CD4-positive, CD25-positive, alpha-beta regulatory T cell (primary cell): ENCODE data around the gene ROBO1. TPM values are rescaled to one million over a fixed set of nuclear protein-coding genes. Genes with fewer than 3 reads are reported as not detected.

ENCODE experiments used
- ATAC-seq, 2 donors: fragments of 150-1000 bp; cut with Tn5 transposase; one replicate each; pipeline ENCODE4 v1.10.0; 2021; ENCODE audit warnings: low read depth in 2 of 2, moderate number of reproducible peaks in 2 of 2, moderate library complexity in 1 of 2
- DNase-seq, 3 donors: peaks; one replicate each; pipeline versions ENCODE4 v3.0.0 to v3.0.0-alpha.2; 2012 to 2022; ENCODE audit warnings: mixed read lengths in 1 of 3
- H3K27ac ChIP-seq: one replicate; pipeline ENCODE4 v1.7.0; 2013; ENCODE audit warnings: mild to moderate bottlenecking, low read length; ENCODE audit not compliant: insufficient read depth, poor library complexity, severe bottlenecking
- H3K27me3 ChIP-seq: one replicate; pipeline ENCODE4 v1.7.0; 2013; ENCODE audit warnings: low read length; ENCODE audit not compliant: control insufficient read depth, insufficient read depth
- H3K36me3 ChIP-seq: one replicate; pipeline ENCODE4 v1.7.0; 2013; ENCODE audit warnings: mild to moderate bottlenecking, low read length, moderate library complexity; ENCODE audit not compliant: control insufficient read depth, insufficient read depth
- H3K4me1 ChIP-seq: 2 replicates; pipeline ENCODE4 v1.7.0; 2013; ENCODE audit warnings: mild to moderate bottlenecking, low read length; ENCODE audit not compliant: insufficient read depth, control insufficient read depth, poor library complexity, severe bottlenecking
- H3K4me3 ChIP-seq: one replicate; pipeline ENCODE4 v1.7.0; 2013; ENCODE audit warnings: low read depth, mild to moderate bottlenecking, low read length, moderate library complexity
- H3K9me3 ChIP-seq, 2 experiments: 1 replicate in 1 of 2; 2 replicates in 1 of 2; pipeline ENCODE4 v1.7.0; 2013; ENCODE audit warnings: low read length in 2 of 2, mild to moderate bottlenecking in 1 of 2, moderate library complexity in 1 of 2; ENCODE audit not compliant: control insufficient read depth in 2 of 2
- H3K27ac Mint-ChIP-seq, 3 donors: one replicate each; pipeline ENCODE4 v1.8.0; 2020 to 2022; ENCODE audit warnings: mild to moderate bottlenecking in 3 of 3, mixed read lengths in 3 of 3, moderate library complexity in 2 of 3
- H3K27me3 Mint-ChIP-seq: one replicate; pipeline ENCODE4 v1.8.0; 2022; ENCODE audit warnings: mild to moderate bottlenecking, mixed read lengths
- H3K36me3 Mint-ChIP-seq: one replicate; pipeline ENCODE4 v1.8.0; 2020; ENCODE audit warnings: mixed read lengths
- H3K4me1 Mint-ChIP-seq, 4 donors: one replicate each; pipeline ENCODE4 v1.8.0; 2020 to 2022; ENCODE audit warnings: mixed read lengths in 4 of 4, mild to moderate bottlenecking in 1 of 4
- H3K4me3 Mint-ChIP-seq, 4 donors: one replicate each; pipeline ENCODE4 v1.8.0; 2020 to 2022; ENCODE audit warnings: mild to moderate bottlenecking in 4 of 4, mixed read lengths in 4 of 4, moderate library complexity in 3 of 4
- H3K9me3 Mint-ChIP-seq, 7 donors: one replicate each; pipeline ENCODE4 v1.8.0; 2020 to 2022; ENCODE audit warnings: mixed read lengths in 7 of 7, mild to moderate bottlenecking in 3 of 7, moderate library complexity in 2 of 7
- polyA plus RNA-seq, 4 donors: library from polyadenylated mRNA; unstranded; fragments of 300-500 nt; fragmentation: Illumina TruSeq; gene quantifications; one replicate each; pipeline ENCODE4 v1.2.3, GENCODE V29; 2021
- total RNA-seq: library from RNA; stranded (reverse); gene quantifications from one replicate; pipeline ENCODE4 v1.2.3, GENCODE V29; 2022

Gene ROBO1
- total and polyA plus RNA-seq, 5 donors from 2014 or later = not detected

GRCh38 chr3:79369306-79369705 is 398.5 kb downstream of the ROBO1 start:
- H3K9me3 Mint-ChIP-seq = peaks cover 0 to 19% (median 3%) of the 10 kb centered on the region in 7 donors
- DNase-seq (no peak), ATAC-seq (no peak)
- Histone ChIP-seq H3K27me3 (no peaks in the 10 kb centered on the region), H3K4me3 (no peak overlapping the region), H3K9me3 (peaks cover 0 to 4% of the 10 kb centered on the region in 2 experiments), H3K27ac (no peak overlapping the region), H3K36me3 (no peaks in the 10 kb centered on the region), H3K4me1 (no peaks in the 10 kb centered on the region)
- H3K27me3 Mint-ChIP-seq = no peaks in the 10 kb centered on the region
- no peaks in the 10 kb centered on the region for H3K4me1 Mint-ChIP-seq
- no peak overlapping the region for H3K4me3 Mint-ChIP-seq
- no peaks in the 10 kb centered on the region for H3K36me3 Mint-ChIP-seq
- no peak overlapping the region for H3K27ac Mint-ChIP-seq

- Mint-ChIP-seq H3K27me3 (no peaks in the 10 kb centered on the region), H3K4me3 (no peak overlapping the region), H3K4me1 (no peaks in the 10 kb centered on the region), H3K27ac (no peak overlapping the region), H3K36me3 (no peaks in the 10 kb centered on the region), H3K9me3 (peaks cover 0 to 19% (median 3%) of the 10 kb centered on the region in 7 donors)
- no peaks in the 10 kb centered on the region for H3K27me3 ChIP-seq
- no peaks in the 10 kb centered on the region for H3K36me3 ChIP-seq
- no peak overlapping the region for H3K4me3 ChIP-seq
- H3K27ac ChIP-seq = no peak overlapping the region
- H3K4me1 ChIP-seq = no peaks in the 10 kb centered on the region
- peaks cover 0 to 1% of the 10 kb centered on the region in 2 experiments for H3K9me3 ChIP-seq
- no peak for DNase-seq
- no peak for ATAC-seq
Observed at GRCh38 chr3:79368403-79368802, 399.4 kb downstream of the ROBO1 start.

- H3K36me3 ChIP-seq = no peaks in the 10 kb centered on the region
- ATAC-seq (no peak), DNase-seq (no peak)
- H3K9me3 ChIP-seq = no peaks in the 10 kb centered on the region
- H3K4me1 ChIP-seq = no peaks in the 10 kb centered on the region
- H3K27me3 ChIP-seq = no peaks in the 10 kb centered on the region
- H3K27me3 Mint-ChIP-seq = no peaks in the 10 kb centered on the region
- H3K27ac Mint-ChIP-seq = no peak overlapping the region
- H3K36me3 Mint-ChIP-seq = no peaks in the 10 kb centered on the region
- no peaks in the 10 kb centered on the region for H3K4me1 Mint-ChIP-seq
- no peak overlapping the region for H3K27ac ChIP-seq
- H3K9me3 Mint-ChIP-seq = peaks cover 0 to 15% (median 3%) of the 10 kb centered on the region in 7 donors
- no peak overlapping the region for H3K4me3 Mint-ChIP-seq
- no peak overlapping the region for H3K4me3 ChIP-seq
Observed at GRCh38 chr3:79367803-79368202, 400.0 kb downstream of the ROBO1 start.

- Mint-ChIP-seq H3K9me3 (peaks cover 0 to 15% (median 3%) of the 10 kb centered on the region in 7 donors), H3K27me3 (no peaks in the 10 kb centered on the region), H3K36me3 (no peaks in the 10 kb centered on the region), H3K4me3 (no peak overlapping the region), H3K4me1 (no peaks in the 10 kb centered on the region), H3K27ac (no peak overlapping the region)
- DNase-seq (no peak), ATAC-seq (no peak)
- no peaks in the 10 kb centered on the region for H3K4me1 ChIP-seq
- no peak overlapping the region for H3K4me3 ChIP-seq
- H3K36me3 ChIP-seq = no peaks in the 10 kb centered on the region
- no peaks in the 10 kb centered on the region for H3K9me3 ChIP-seq
- H3K27ac ChIP-seq = no peak overlapping the region
- no peaks in the 10 kb centered on the region for H3K27me3 ChIP-seq
Observed at GRCh38 chr3:79367066-79367465, 400.7 kb downstream of the ROBO1 start.

GRCh38 chr3:79366414-79366813 is 401.4 kb downstream of the ROBO1 start:
- DNase-seq (no peak), ATAC-seq (no peak)
- Histone ChIP-seq H3K36me3 (no peaks in the 10 kb centered on the region), H3K27me3 (no peaks in the 10 kb centered on the region), H3K4me1 (no peaks in the 10 kb centered on the region), H3K27ac (no peak overlapping the region), H3K9me3 (no peaks in the 10 kb centered on the region), H3K4me3 (no peak overlapping the region)
- Mint-ChIP-seq H3K27ac (no peak overlapping the region), H3K9me3 (peaks cover 0 to 15% (median 3%) of the 10 kb centered on the region in 7 donors), H3K27me3 (no peaks in the 10 kb centered on the region), H3K4me3 (no peak overlapping the region), H3K36me3 (no peaks in the 10 kb centered on the region), H3K4me1 (no peaks in the 10 kb centered on the region)

GRCh38 chr3:79364784-79365183 is 403.0 kb downstream of the ROBO1 start:
- no peak for DNase-seq
- Histone ChIP-seq H3K4me1 (no peaks in the 10 kb centered on the region), H3K9me3 (no peaks in the 10 kb centered on the region), H3K4me3 (no peak overlapping the region), H3K27ac (no peak overlapping the region), H3K36me3 (no peaks in the 10 kb centered on the region), H3K27me3 (no peaks in the 10 kb centered on the region)
- Mint-ChIP-seq H3K4me1 (no peaks in the 10 kb centered on the region), H3K9me3 (peaks cover 0 to 15% (median 3%) of the 10 kb centered on the region in 7 donors), H3K4me3 (no peak overlapping the region), H3K27ac (no peak overlapping the region), H3K36me3 (no peaks in the 10 kb centered on the region), H3K27me3 (no peaks in the 10 kb centered on the region)
- no peak for ATAC-seq

GRCh38 chr3:79362571-79363270 is 405.1 kb downstream of the ROBO1 start:
- no peak for ATAC-seq
- Mint-ChIP-seq H3K36me3 (no peaks in the 10 kb centered on the region), H3K27me3 (no peaks in the 10 kb centered on the region), H3K9me3 (peaks cover 0 to 18% (median 0%) of the 10 kb centered on the region in 7 donors), H3K27ac (no peak overlapping the region), H3K4me1 (no peaks in the 10 kb centered on the region), H3K4me3 (no peak overlapping the region)
- Histone ChIP-seq H3K36me3 (no peaks in the 10 kb centered on the region), H3K27ac (no peak overlapping the region), H3K9me3 (no peaks in the 10 kb centered on the region), H3K4me3 (no peak overlapping the region), H3K4me1 (no peaks in the 10 kb centered on the region), H3K27me3 (no peaks in the 10 kb centered on the region)
- no peak for DNase-seq

- peak in 1 of 3 donors; percentile 10 for DNase-seq
- Histone ChIP-seq H3K36me3 (no peaks in the 10 kb centered on the region), H3K9me3 (no peaks in the 10 kb centered on the region), H3K4me3 (no peak overlapping the region), H3K4me1 (no peaks in the 10 kb centered on the region), H3K27me3 (no peaks in the 10 kb centered on the region), H3K27ac (no peak overlapping the region)
- no peaks in the 10 kb centered on the region for H3K27me3 Mint-ChIP-seq
- no peak overlapping the region for H3K27ac Mint-ChIP-seq
- ATAC-seq = no peak
- no peak overlapping the region for H3K4me3 Mint-ChIP-seq
- H3K36me3 Mint-ChIP-seq = no peaks in the 10 kb centered on the region
- peaks cover 0 to 18% (median 0%) of the 10 kb centered on the region in 7 donors for H3K9me3 Mint-ChIP-seq
- no peaks in the 10 kb centered on the region for H3K4me1 Mint-ChIP-seq
Observed at GRCh38 chr3:79361748-79362378, 405.9 kb downstream of the ROBO1 start.
